HepG2 (cell line): Measurements from ENCODE around the gene BCORL1. TPM values are rescaled to one million over a fixed set of nuclear protein-coding genes. Genes with fewer than 3 reads are reported as not detected.
A peak's percentile ranks its signal among the peaks of the same experiment; 100 is the strongest.

Source experiments
- CTCF ChIP-seq: sonication (generic); formaldehyde crosslinking; IDR thresholded peaks from 2 replicates; pipeline ENCODE4 v1.5.0; 2020; ENCODE audit warnings: mild to moderate bottlenecking, missing genetic modification reagents, moderate library complexity
- DNMT1 ChIP-seq: sonication (generic); formaldehyde crosslinking; IDR thresholded peaks from 2 replicates; pipeline ENCODE4 v1.5.1; 2020; ENCODE audit warnings: mild to moderate bottlenecking, missing genetic modification reagents
- GTF3A ChIP-seq: sonication (generic); formaldehyde crosslinking; conservative IDR thresholded peaks from 2 replicates; pipeline ENCODE4 v1.4.0; 2020; ENCODE audit warnings: mild to moderate bottlenecking, missing genetic modification reagents
- HDAC1 ChIP-seq: sonication (generic); formaldehyde crosslinking; IDR thresholded peaks from 2 replicates; pipeline ENCODE4 v1.5.1; 2020; ENCODE audit warnings: mild to moderate bottlenecking, missing genetic modification reagents
- HIVEP1 ChIP-seq: sonication (generic); formaldehyde crosslinking; IDR thresholded peaks from 2 replicates; pipeline ENCODE4 v1.4.0; 2020; ENCODE audit warnings: mild to moderate bottlenecking, missing genetic modification reagents
- HOXA9 ChIP-seq: sonication (generic); formaldehyde crosslinking; IDR thresholded peaks from 2 replicates; pipeline ENCODE4 v1.8.1; 2022; ENCODE audit warnings: missing genetic modification reagents, mild to moderate bottlenecking, moderate library complexity, borderline replicate concordance
- IRX3 ChIP-seq: sonication (generic); formaldehyde crosslinking; IDR thresholded peaks from 2 replicates; pipeline ENCODE4 v1.8.1; 2023; ENCODE audit warnings: mild to moderate bottlenecking, low read depth, missing genetic modification reagents, borderline replicate concordance
- MLX ChIP-seq: IDR thresholded peaks from 2 replicates; pipeline ENCODE4 v1.6.1; 2016
- POGZ ChIP-seq: sonication (generic); formaldehyde crosslinking; IDR thresholded peaks from 2 replicates; pipeline ENCODE4 v1.4.0; 2020; ENCODE audit warnings: mild to moderate bottlenecking, missing genetic modification reagents
- STAT5B ChIP-seq: sonication (generic); formaldehyde crosslinking; IDR thresholded peaks from 2 replicates; pipeline ENCODE4 v1.4.0; 2020; ENCODE audit warnings: missing genetic modification reagents
- THAP9 ChIP-seq: sonication (generic); formaldehyde crosslinking; IDR thresholded peaks from 2 replicates; pipeline ENCODE4; 2020; ENCODE audit warnings: missing genetic modification reagents, mild to moderate bottlenecking, borderline replicate concordance
- ZNF619 ChIP-seq: sonication (generic); formaldehyde crosslinking; IDR thresholded peaks from 2 replicates; pipeline ENCODE4 v1.4.0; 2020; ENCODE audit warnings: mild to moderate bottlenecking, missing genetic modification reagents
- ZNF629 ChIP-seq: sonication (generic); formaldehyde crosslinking; conservative IDR thresholded peaks from 2 replicates; pipeline ENCODE4 v1.5.0; 2020; ENCODE audit warnings: missing genetic modification reagents
- ZNF772 ChIP-seq: sonication (generic); formaldehyde crosslinking; IDR thresholded peaks from 2 replicates; pipeline ENCODE4 v1.5.0; 2020; ENCODE audit warnings: mild to moderate bottlenecking, missing genetic modification reagents
- ZNF879 ChIP-seq: sonication (generic); formaldehyde crosslinking; IDR thresholded peaks from 2 replicates; pipeline ENCODE4 v1.8.1; 2023; ENCODE audit warnings: missing genetic modification reagents
- ZSCAN25 ChIP-seq: sonication (generic); formaldehyde crosslinking; IDR thresholded peaks from 2 replicates; pipeline ENCODE4 v1.8.0; 2022; ENCODE audit warnings: mild to moderate bottlenecking, missing genetic modification reagents
- polyA plus RNA-seq, 8 experiments: library from polyadenylated mRNA; depleted of rRNA in 3 of 8; stranded (reverse) in 7 of 8; unstranded in 1 of 8; fragments of >200 nt; fragmentation: Illumina TruSeq in 4 of 8; extraction: Trizol in 4 of 8; gene quantifications; 2 replicates each; pipeline versions ENCODE4 v1.2.1 to v1.2.3, GENCODE V29; 2011 to 2016; ENCODE audit warnings: low read depth in 4 of 8, missing spikeins in 1 of 8, mixed read lengths in 1 of 8; ENCODE audit not compliant: insufficient read depth in 1 of 8
- total RNA-seq, 5 experiments: library from RNA; depleted of rRNA; stranded (reverse); fragments of >200 nt; fragmentation: Illumina TruSeq; extraction: Trizol; gene quantifications; 2 replicates each; pipeline ENCODE4 v1.2.3, GENCODE V29; 2016; ENCODE audit warnings: low read depth in 1 of 5
- TF ChIP-seq, protein P1 (sequence below), 2 experiments: fragments of 450-650 bp in 1 of 2; sonication (generic) in 1 of 2; formaldehyde crosslinking; IDR thresholded peaks; 2 replicates each; pipeline versions ENCODE4 v1.5.0 to v1.8.0; 2020 to 2022; ENCODE audit warnings: mild to moderate bottlenecking in 1 of 2, missing genetic modification reagents in 1 of 2
- TF ChIP-seq, protein P2 (sequence below): sonication (generic); formaldehyde crosslinking; IDR thresholded peaks from 2 replicates; pipeline ENCODE4 v1.5.0; 2020; ENCODE audit warnings: missing genetic modification reagents

BCORL1 gene
- total and polyA plus RNA-seq, 2 of the 13 experiments (the other 11 are each of a cell fraction or from before 2014, with no cell fraction given): 0.67 to 1.4 TPM

GRCh38 chrX:130097507-130098209, 115.2 kb downstream of the BCORL1 start (continued):
- no peak for TF ChIP-seq MLX (CRISPR knock-in tag)
- no peak for TF ChIP-seq THAP9 (CRISPR knock-in tag)
- no peak for TF ChIP-seq HOXA9 (CRISPR knock-in tag)
- TF ChIP-seq, protein P1, sequence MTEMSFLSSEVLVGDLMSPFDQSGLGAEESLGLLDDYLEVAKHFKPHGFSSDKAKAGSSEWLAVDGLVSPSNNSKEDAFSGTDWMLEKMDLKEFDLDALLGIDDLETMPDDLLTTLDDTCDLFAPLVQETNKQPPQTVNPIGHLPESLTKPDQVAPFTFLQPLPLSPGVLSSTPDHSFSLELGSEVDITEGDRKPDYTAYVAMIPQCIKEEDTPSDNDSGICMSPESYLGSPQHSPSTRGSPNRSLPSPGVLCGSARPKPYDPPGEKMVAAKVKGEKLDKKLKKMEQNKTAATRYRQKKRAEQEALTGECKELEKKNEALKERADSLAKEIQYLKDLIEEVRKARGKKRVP (CRISPR knock-in tag; IDR thresholded peaks at IDR 0.05): no peak
- TF ChIP-seq ZNF619 (CRISPR knock-in tag): no peak
- TF ChIP-seq GTF3A (CRISPR knock-in tag): no peak
- no peak for TF ChIP-seq CTCF (CRISPR knock-in tag)
- 0 out of 2 replicates have a peak, but pooled peaks have one; percentile 45 for TF ChIP-seq ZNF772
- peak; percentile 53; the same call in 1 of the 2 replicates for TF ChIP-seq HDAC1 (CRISPR knock-in tag)
- TF ChIP-seq STAT5B (CRISPR knock-in tag): no peak
- TF ChIP-seq DNMT1 (CRISPR knock-in tag): no peak
- TF ChIP-seq ZSCAN25: peak; percentile 71; the same call in 1 of the 2 replicates
- no peak for TF ChIP-seq HIVEP1 (CRISPR knock-in tag)
- TF ChIP-seq POGZ (CRISPR knock-in tag): peak; percentile 23; the same call in 1 of the 2 replicates
- no peak for TF ChIP-seq ZNF879
- TF ChIP-seq, protein P2, sequence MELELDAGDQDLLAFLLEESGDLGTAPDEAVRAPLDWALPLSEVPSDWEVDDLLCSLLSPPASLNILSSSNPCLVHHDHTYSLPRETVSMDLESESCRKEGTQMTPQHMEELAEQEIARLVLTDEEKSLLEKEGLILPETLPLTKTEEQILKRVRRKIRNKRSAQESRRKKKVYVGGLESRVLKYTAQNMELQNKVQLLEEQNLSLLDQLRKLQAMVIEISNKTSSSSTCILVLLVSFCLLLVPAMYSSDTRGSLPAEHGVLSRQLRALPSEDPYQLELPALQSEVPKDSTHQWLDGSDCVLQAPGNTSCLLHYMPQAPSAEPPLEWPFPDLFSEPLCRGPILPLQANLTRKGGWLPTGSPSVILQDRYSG: no peak
- 0 out of 2 replicates have a peak, but pooled peaks have one; percentile 12 for TF ChIP-seq ZNF629 (CRISPR knock-in tag)
- no peak for TF ChIP-seq IRX3 (CRISPR knock-in tag)
